ENCODE data around the gene TTC21A. TPM values are rescaled to one million over a fixed set of nuclear protein-coding genes. Genes with fewer than 3 reads are reported as not detected.
A peak's percentile ranks its signal among the peaks of the same experiment; 100 is the strongest.

The TTC21A gene
- total and polyA plus RNA-seq, 12 donors, result 1.2 to 35.7 (median 5.8) TPM

- no peak for TF ChIP-seq CTCF (IDR thresholded peaks at IDR 0.05)
- no peak for TF ChIP-seq POLR2A (IDR thresholded peaks at IDR 0.05)
- intact Hi-C loops (cut with DNase I), result loop anchor here in 1 of 2 donors (10.0 kb wide), 1 partner anchor 284 kb away; the partner anchor contains the start of gene SLC25A38
- Histone ChIP-seq H3K4me3 (no peak overlapping the region), H3K27me3 (no peaks in the 10 kb centered on the region), H3K4me1 (replicated peaks in 1 of 2) (peaks cover 0 to 9% of the 10 kb centered on the region in 2 donors), H3K36me3 (replicated peaks in 1 of 2) (peaks cover 0 to 54% of the 10 kb centered on the region in 2 donors), H3K9me3 (replicated peaks in 1 of 3) (no peaks in the 10 kb centered on the region), H3K27ac (no peak overlapping the region)
- peak in 1 of 7 donors; percentile 43 for DNase-seq
- WGBS, 4 donors, result 88 to 100% (median 90%) methylated on average over 2 to 9 of the region's 9 CpGs
Observed at GRCh38 chr3:39100500-39100886, 7.0 kb upstream of the TTC21A start.

GRCh38 chr3:39101022-39101689, 6.3 kb upstream of the TTC21A start:
- intact Hi-C loops (cut with DNase I), result loop anchor here in 1 of 2 donors (10.0 kb wide), 1 partner anchor 284 kb away; the partner anchor contains the start of gene SLC25A38
- DNase-seq, result peak in 5 of 7 donors; percentile 35 to 64 (median 47)
- H3K36me3 ChIP-seq (replicated peaks in 1 of 2), result peaks cover 0 to 47% of the 10 kb centered on the region in 2 donors
- WGBS, 4 donors, result 83 to 85% (median 83%) methylated on average over 5 of the region's 5 CpGs
- no peaks in the 10 kb centered on the region for H3K27me3 ChIP-seq
- peaks cover 0 to 16% of the 10 kb centered on the region in 2 donors for H3K4me1 ChIP-seq (replicated peaks in 1 of 2)
- no peaks in the 10 kb centered on the region for H3K9me3 ChIP-seq (replicated peaks in 1 of 3)
- TF ChIP-seq CTCF (IDR thresholded peaks at IDR 0.05) (peak; percentile 33 to 63 (median 54)), POLR2A (IDR thresholded peaks at IDR 0.05) (no peak)
- H3K4me3 ChIP-seq, result no peak overlapping the region
- no peak overlapping the region for H3K27ac ChIP-seq

GRCh38 chr3:39102504-39103323, 4.8 kb upstream of the TTC21A start:
- TF ChIP-seq CTCF (IDR thresholded peaks at IDR 0.05) (no peak), POLR2A (IDR thresholded peaks at IDR 0.05) (no peak)
- no peaks in the 10 kb centered on the region for H3K27me3 ChIP-seq
- WGBS, 4 donors, result 94 to 100% (median 97%) methylated on average over 8 of the region's 8 CpGs
- no peak overlapping the region for H3K27ac ChIP-seq
- DNase-seq, result peak in 1 of 7 donors; percentile 44
- H3K4me1 ChIP-seq (replicated peaks in 1 of 2), result peaks cover 0 to 21% of the 10 kb centered on the region in 2 donors
- peaks cover 0 to 32% of the 10 kb centered on the region in 2 donors for H3K36me3 ChIP-seq (replicated peaks in 1 of 2)
- H3K9me3 ChIP-seq (replicated peaks in 1 of 3), result no peaks in the 10 kb centered on the region
- intact Hi-C loops (cut with DNase I), result loop anchor here in 1 of 2 donors (10.0 kb wide), 1 partner anchor 282 kb away; the partner anchor contains the start of gene SLC25A38
- H3K4me3 ChIP-seq, result no peak overlapping the region

- H3K4me1 ChIP-seq (replicated peaks in 1 of 2), result peaks cover 3 to 26% of the 10 kb centered on the region in 2 donors
- WGBS, 4 donors, result 75 to 79% (median 76%) methylated on average over 3 to 4 of the region's 4 CpGs
Observed at GRCh38 chr3:39103324-39103693, 4.2 kb upstream of the TTC21A start.

More at GRCh38 chr3:39103324-39103693, 4.2 kb upstream of the TTC21A start:
- peak overlapping the region in 1 of 5 donors; percentile 5 for H3K27ac ChIP-seq
- no peaks in the 10 kb centered on the region for H3K9me3 ChIP-seq (replicated peaks in 1 of 3)
- H3K4me3 ChIP-seq, result no peak overlapping the region
- DNase-seq, result peak in 1 of 7 donors; percentile 49
- TF ChIP-seq CTCF (IDR thresholded peaks at IDR 0.05) (no peak), POLR2A (IDR thresholded peaks at IDR 0.05) (no peak)
- H3K27me3 ChIP-seq, result no peaks in the 10 kb centered on the region
- H3K36me3 ChIP-seq (replicated peaks in 1 of 2), result peaks cover 0 to 26% of the 10 kb centered on the region in 2 donors
- intact Hi-C loops (cut with DNase I), result loop anchor here in 1 of 2 donors (10.0 kb wide), 1 partner anchor 281 kb away; the partner anchor contains the start of gene SLC25A38

Data from adrenal gland (tissue), 12 donors.